ENCODE measurements around the gene OR10H1.

GRCh38 chr19:15837221-15837731, 21.8 kb upstream of the OR10H1 start:
- TF ChIP-seq POLR2A (IDR thresholded peaks at IDR 0.05) = no peak
- no peak for TF ChIP-seq CTCF (IDR thresholded peaks at IDR 0.05)
